Measurements from ENCODE around the gene CCNT1. TPM values are rescaled to one million over a fixed set of nuclear protein-coding genes. Genes with fewer than 3 reads are reported as not detected.

Gene CCNT1
- total RNA-seq, 1 experiment from 2014 or later: 69.4 TPM

DNA sequence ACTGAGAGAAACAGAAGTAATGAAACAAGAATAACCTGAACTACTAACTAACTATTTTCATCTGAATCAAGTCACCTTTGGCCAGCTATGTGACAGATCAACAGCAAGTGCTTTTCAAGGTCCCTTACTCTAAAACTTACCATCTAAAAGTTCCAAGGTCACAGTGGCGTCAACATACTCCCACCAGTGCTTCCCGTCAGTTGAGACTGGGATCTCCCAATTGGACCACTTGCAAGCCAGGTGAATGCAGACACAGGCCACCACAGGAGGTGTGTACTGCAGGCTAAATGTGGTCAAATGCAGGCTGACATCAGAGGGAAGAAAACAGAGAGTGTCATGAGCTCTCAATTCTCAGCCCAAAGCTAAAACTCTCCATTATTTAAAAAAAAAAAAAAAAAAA, 20.6 kb downstream of the CCNT1 start:
- BruUV-seq (replicated peaks): TSS peak; percentile 1
- H3K27ac ChIP-seq (ENCODE audit: low read depth, low read length): no peak overlapping the region
- no peaks in the 10 kb centered on the region for H3K27me3 ChIP-seq (ENCODE audit: insufficient read depth, low read length)
- H3K9me2 ChIP-seq (ENCODE audit: insufficient read depth): no peaks in the 10 kb centered on the region
- intact Hi-C loops (cut with micrococcal nuclease): no loop called here
- 0 out of 2 replicates have a peak, but pooled peaks cover 11% of the 10 kb centered on the region for H4K20me1 ChIP-seq (ENCODE audit: insufficient read depth)
- RAD21 ChIA-PET (ENCODE audit: low non-redundant PET in 1 of 2, low total read pairs in 2 of 2, uncharacterized antibody in 2 of 2, unreplicated experiment in 2 of 2): no interaction called here
- no peak overlapping the region for H3K9ac ChIP-seq (ENCODE audit: low read length)
- H3K4me3 ChIP-seq (replicated peaks in 1 of 2; ENCODE audit: low read depth in 1 of 2, low read length in 2 of 2): no peak overlapping the region
- TF ChIP-seq ZNF274 (IDR thresholded peaks at IDR 0.05; ENCODE audit: low read depth, low read length): no peak
- no peak for TF ChIP-seq EZH2 (IDR thresholded peaks at IDR 0.05)
- no peak for TF ChIP-seq POLR2A (IDR thresholded peaks at IDR 0.05; ENCODE audit: borderline replicate concordance, extremely low read depth, insufficient read depth, insufficient read length)
- TF ChIP-seq EZH2phosphoT487 (IDR thresholded peaks at IDR 0.05; ENCODE audit: borderline replicate concordance): no peak
- TF ChIP-seq SIN3A (IDR thresholded peaks at IDR 0.05; ENCODE audit: low read depth): no peak
- no peak for TF ChIP-seq SP1 (IDR thresholded peaks at IDR 0.05; ENCODE audit: low read depth)
- no peak for TF ChIP-seq JUND (IDR thresholded peaks at IDR 0.05)
- no peak for TF ChIP-seq FOSL1 (IDR thresholded peaks at IDR 0.05; ENCODE audit: low read depth)
- TF ChIP-seq, protein P1, sequence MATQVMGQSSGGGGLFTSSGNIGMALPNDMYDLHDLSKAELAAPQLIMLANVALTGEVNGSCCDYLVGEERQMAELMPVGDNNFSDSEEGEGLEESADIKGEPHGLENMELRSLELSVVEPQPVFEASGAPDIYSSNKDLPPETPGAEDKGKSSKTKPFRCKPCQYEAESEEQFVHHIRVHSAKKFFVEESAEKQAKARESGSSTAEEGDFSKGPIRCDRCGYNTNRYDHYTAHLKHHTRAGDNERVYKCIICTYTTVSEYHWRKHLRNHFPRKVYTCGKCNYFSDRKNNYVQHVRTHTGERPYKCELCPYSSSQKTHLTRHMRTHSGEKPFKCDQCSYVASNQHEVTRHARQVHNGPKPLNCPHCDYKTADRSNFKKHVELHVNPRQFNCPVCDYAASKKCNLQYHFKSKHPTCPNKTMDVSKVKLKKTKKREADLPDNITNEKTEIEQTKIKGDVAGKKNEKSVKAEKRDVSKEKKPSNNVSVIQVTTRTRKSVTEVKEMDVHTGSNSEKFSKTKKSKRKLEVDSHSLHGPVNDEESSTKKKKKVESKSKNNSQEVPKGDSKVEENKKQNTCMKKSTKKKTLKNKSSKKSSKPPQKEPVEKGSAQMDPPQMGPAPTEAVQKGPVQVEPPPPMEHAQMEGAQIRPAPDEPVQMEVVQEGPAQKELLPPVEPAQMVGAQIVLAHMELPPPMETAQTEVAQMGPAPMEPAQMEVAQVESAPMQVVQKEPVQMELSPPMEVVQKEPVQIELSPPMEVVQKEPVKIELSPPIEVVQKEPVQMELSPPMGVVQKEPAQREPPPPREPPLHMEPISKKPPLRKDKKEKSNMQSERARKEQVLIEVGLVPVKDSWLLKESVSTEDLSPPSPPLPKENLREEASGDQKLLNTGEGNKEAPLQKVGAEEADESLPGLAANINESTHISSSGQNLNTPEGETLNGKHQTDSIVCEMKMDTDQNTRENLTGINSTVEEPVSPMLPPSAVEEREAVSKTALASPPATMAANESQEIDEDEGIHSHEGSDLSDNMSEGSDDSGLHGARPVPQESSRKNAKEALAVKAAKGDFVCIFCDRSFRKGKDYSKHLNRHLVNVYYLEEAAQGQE (IDR thresholded peaks at IDR 0.05; ENCODE audit: low read depth): no peak
- no peak for TF ChIP-seq ELF1 (IDR thresholded peaks at IDR 0.05; ENCODE audit: borderline replicate concordance, low read depth)
- no peak for TF ChIP-seq YY1 (IDR thresholded peaks at IDR 0.05; ENCODE audit: extremely low read depth, insufficient replicate concordance, low read depth, low read length)
- no peak for TF ChIP-seq TCF7L2 (IDR thresholded peaks at IDR 0.05; ENCODE audit: borderline replicate concordance, extremely low read depth, insufficient read depth, insufficient read length)
- no peak for TF ChIP-seq MAX (IDR thresholded peaks at IDR 0.05)
- no peak for TF ChIP-seq CBX3 (IDR thresholded peaks at IDR 0.05; ENCODE audit: low read depth)
- H3K79me2 ChIP-seq (ENCODE audit: insufficient read depth, low read length): peaks cover 91% of the 10 kb centered on the region
- no peaks in the 10 kb centered on the region for H3K9me3 ChIP-seq (ENCODE audit: control insufficient read depth in 1 of 2, insufficient read depth in 1 of 2, low read depth in 1 of 2, low read length in 2 of 2)
- peaks cover 51 to 75% of the 10 kb centered on the region in 2 experiments for H3K36me3 ChIP-seq (ENCODE audit: control insufficient read depth in 1 of 2, insufficient read depth in 2 of 2, low read length in 2 of 2)
- CTCF ChIA-PET: no interaction called here
- H3K4me1 ChIP-seq (ENCODE audit: control insufficient read depth in 1 of 2, insufficient read depth in 2 of 2, low read length in 2 of 2): no peaks in the 10 kb centered on the region
- H3K4me2 ChIP-seq (ENCODE audit: low read length): no peak overlapping the region
- DNase-seq (ENCODE audit: low read depth, low spot score): no peak
- POLR2A ChIA-PET: interaction anchor here (0.7 kb wide), 1 partner anchor 13 kb away, joined by 4 read pairs; no protein-coding TSS in a partner anchor
- no peak overlapping the region for H2AFZ ChIP-seq (ENCODE audit: low read depth, low read length, poor library complexity, severe bottlenecking)
- ATAC-seq: no peak
